Measurements from ENCODE around the gene TEP1. TPM values are rescaled to one million over a fixed set of nuclear protein-coding genes. Genes with fewer than 3 reads are reported as not detected.

TEP1 gene
- total RNA-seq, 4 donors from 2014 or later: 13.5 to 44.8 (median 27.0) TPM

DNA sequence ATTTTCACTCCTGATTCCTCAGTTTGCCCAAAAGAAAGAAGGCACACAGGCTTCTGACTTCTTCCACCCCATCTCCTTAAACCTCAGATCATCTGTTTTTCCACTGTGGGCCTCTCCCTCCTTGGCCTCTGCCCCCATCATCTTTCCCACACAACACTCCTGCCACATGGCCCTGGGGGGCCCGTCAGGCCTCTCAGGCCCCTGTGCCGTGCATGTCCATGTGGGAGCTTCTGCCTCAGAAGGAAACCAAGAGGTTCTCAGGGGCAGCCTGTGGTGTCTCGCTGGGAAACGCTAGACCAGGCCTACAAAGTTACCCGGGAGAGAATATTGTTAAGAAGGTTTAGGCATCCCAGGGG is 14.7 kb upstream of the TEP1 start:
- intact Hi-C loops (cut with DNase I; ENCODE audit: low total_unique reads): no loop called here
- Histone ChIP-seq H3K4me3 (no peak overlapping the region), H3K9me3 (no peaks in the 10 kb centered on the region), H3K36me3 (no peaks in the 10 kb centered on the region), H3K27me3 (no peaks in the 10 kb centered on the region), H3K4me1 (no peaks in the 10 kb centered on the region), H3K27ac (no peak overlapping the region)
- no peak for DNase-seq
- TF ChIP-seq POLR2A (IDR thresholded peaks at IDR 0.05): no peak
- TF ChIP-seq, protein P1, sequence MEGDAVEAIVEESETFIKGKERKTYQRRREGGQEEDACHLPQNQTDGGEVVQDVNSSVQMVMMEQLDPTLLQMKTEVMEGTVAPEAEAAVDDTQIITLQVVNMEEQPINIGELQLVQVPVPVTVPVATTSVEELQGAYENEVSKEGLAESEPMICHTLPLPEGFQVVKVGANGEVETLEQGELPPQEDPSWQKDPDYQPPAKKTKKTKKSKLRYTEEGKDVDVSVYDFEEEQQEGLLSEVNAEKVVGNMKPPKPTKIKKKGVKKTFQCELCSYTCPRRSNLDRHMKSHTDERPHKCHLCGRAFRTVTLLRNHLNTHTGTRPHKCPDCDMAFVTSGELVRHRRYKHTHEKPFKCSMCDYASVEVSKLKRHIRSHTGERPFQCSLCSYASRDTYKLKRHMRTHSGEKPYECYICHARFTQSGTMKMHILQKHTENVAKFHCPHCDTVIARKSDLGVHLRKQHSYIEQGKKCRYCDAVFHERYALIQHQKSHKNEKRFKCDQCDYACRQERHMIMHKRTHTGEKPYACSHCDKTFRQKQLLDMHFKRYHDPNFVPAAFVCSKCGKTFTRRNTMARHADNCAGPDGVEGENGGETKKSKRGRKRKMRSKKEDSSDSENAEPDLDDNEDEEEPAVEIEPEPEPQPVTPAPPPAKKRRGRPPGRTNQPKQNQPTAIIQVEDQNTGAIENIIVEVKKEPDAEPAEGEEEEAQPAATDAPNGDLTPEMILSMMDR (IDR thresholded peaks at IDR 0.05): no peak

DNA sequence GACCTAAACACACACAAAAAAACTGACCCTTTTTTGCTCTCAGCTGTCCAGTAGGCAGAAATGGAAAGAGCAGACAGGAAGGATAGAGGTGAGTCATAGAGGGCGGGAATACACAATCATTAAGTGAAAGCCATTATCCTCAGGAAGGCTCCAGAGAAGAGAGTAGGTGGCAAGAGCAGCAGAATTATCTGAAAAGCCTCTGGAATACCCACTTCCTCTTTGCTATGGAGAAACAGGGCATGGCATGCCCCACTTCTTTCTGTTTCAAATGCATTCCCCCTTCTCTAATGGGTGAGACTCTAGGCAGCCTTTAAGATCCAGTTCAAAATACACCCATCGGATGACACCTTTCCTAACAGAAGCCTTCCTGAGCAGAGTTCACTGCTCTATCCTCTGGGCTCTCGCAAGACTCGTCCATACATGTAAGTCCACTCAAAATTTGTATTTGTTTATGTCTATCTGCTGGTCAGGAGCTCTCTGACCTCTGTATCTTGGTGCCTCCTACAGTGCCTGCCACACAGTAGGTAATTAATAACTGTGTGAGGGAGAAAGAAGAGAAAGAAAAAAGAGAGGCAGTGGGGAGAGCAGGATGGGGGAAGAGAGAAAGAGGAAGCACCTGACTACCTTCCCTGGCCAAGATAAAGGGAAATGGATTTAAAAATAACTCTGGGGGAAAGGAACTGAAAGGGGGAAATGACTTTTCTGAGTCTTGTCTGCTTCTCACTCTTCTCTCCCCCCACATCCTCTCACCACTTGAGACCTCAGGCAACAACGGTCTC is 14.1 kb upstream of the TEP1 start:
- intact Hi-C loops (cut with DNase I; ENCODE audit: low total_unique reads): no loop called here
- no peak for TF ChIP-seq POLR2A (IDR thresholded peaks at IDR 0.05)
- TF ChIP-seq, protein P1 (IDR thresholded peaks at IDR 0.05): no peak
- H3K9me3 ChIP-seq: no peaks in the 10 kb centered on the region
- no peaks in the 10 kb centered on the region for H3K36me3 ChIP-seq
- no peaks in the 10 kb centered on the region for H3K4me1 ChIP-seq
- H3K27me3 ChIP-seq: no peaks in the 10 kb centered on the region
- H3K4me3 ChIP-seq: no peak overlapping the region
- H3K27ac ChIP-seq: no peak overlapping the region
- no peak for DNase-seq

DNA sequence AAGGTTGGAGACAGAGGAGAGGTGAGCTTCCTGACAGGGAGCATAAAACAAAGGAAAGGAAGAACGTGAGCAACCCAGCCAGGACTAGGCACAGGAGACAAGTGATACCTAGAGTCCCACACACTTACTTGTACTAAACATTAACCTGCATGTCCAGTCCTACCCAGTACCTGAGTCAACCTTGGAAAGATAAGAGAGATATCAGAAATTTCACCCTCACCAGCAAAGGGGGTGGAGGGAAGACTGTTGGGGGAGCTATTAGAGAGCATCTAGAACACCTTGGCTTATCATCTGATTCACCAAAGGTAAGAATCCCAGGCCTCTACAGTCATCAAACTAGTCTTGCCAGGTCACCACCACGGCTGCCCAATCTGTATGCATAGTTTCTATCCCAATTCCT is 11.6 kb upstream of the TEP1 start:
- no peaks in the 10 kb centered on the region for H3K27me3 ChIP-seq
- TF ChIP-seq, protein P1 (IDR thresholded peaks at IDR 0.05): no peak
- TF ChIP-seq POLR2A (IDR thresholded peaks at IDR 0.05): no peak
- H3K4me1 ChIP-seq: no peaks in the 10 kb centered on the region
- intact Hi-C loops (cut with DNase I; ENCODE audit: low total_unique reads): no loop called here
- H3K27ac ChIP-seq: no peak overlapping the region
- H3K4me3 ChIP-seq: no peak overlapping the region
- DNase-seq: no peak
- H3K36me3 ChIP-seq: no peaks in the 10 kb centered on the region
- H3K9me3 ChIP-seq: no peaks in the 10 kb centered on the region

DNA sequence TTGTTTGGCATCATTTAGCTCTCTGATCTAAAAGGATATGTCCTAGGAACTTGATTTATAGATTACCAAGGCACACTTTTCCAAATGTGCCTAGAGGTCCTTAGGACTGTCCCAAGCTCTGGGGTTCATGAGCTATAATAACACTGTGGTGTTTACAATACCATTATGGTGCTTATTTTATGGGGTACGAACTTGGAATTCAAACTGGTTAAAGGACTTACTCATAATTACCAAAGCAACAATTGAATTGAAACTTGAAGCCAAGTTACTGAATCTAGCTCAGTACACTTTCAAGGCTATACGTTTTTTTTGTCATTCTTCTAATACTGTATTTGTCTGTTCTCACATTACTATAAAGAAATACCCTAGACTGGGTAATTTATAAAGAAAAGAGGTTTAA is 9.6 kb upstream of the TEP1 start:
- Histone ChIP-seq H3K27me3 (no peaks in the 10 kb centered on the region), H3K36me3 (no peaks in the 10 kb centered on the region), H3K9me3 (no peaks in the 10 kb centered on the region), H3K27ac (no peak overlapping the region), H3K4me1 (no peaks in the 10 kb centered on the region), H3K4me3 (no peak overlapping the region)
- no peak for TF ChIP-seq POLR2A (IDR thresholded peaks at IDR 0.05)
- TF ChIP-seq, protein P1 (IDR thresholded peaks at IDR 0.05): no peak
- no peak for DNase-seq
- intact Hi-C loops (cut with DNase I; ENCODE audit: low total_unique reads): no loop called here

DNA sequence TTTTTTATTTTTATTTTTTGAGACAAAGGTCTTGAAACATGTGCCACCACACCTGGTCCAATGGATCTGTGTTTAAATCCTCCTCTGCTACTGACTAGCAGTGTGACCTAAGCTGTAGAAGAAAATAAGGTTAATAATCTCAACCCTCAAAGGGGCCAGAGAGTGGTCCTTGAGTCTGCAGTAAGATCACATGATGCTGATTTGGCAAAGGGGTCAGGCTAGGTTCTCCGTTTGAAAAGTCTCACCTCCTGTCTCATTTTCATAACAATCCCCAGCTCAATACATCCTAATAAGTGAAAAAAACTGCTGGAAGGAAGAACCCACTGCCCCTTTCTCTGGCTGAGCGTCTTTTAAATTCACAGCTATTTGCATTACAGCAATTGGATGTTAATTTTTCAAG is 8.0 kb upstream of the TEP1 start:
- H3K27me3 ChIP-seq: no peaks in the 10 kb centered on the region
- intact Hi-C loops (cut with DNase I; ENCODE audit: low total_unique reads): no loop called here
- no peaks in the 10 kb centered on the region for H3K4me1 ChIP-seq
- H3K9me3 ChIP-seq: no peaks in the 10 kb centered on the region
- H3K4me3 ChIP-seq: no peak overlapping the region
- H3K27ac ChIP-seq: no peak overlapping the region
- DNase-seq: no peak
- H3K36me3 ChIP-seq: no peaks in the 10 kb centered on the region
- TF ChIP-seq, protein P1 (IDR thresholded peaks at IDR 0.05): no peak
- TF ChIP-seq POLR2A (IDR thresholded peaks at IDR 0.05): no peak
